ENCODE data around the gene TUBB2B. TPM values are rescaled to one million over a fixed set of nuclear protein-coding genes. Genes with fewer than 3 reads are reported as not detected.
A peak's percentile ranks its signal among the peaks of the same experiment; 100 is the strongest.

TUBB2B gene
- total RNA-seq, 1 experiment from 2014 or later: 49.5 TPM

- no peaks in the 10 kb centered on the region for H3K27me3 ChIP-seq (replicated peaks)
- DNase-seq (ENCODE audit: low read depth in 1 of 2, low spot score in 2 of 2): no peak
- H3K36me3 ChIP-seq: peaks cover 56% of the 10 kb centered on the region
- no peak overlapping the region for H3K4me3 ChIP-seq
- peaks cover 23% of the 10 kb centered on the region for H3K4me1 ChIP-seq (replicated peaks)
- H3K9me3 ChIP-seq (replicated peaks): no peaks in the 10 kb centered on the region
- H3K27ac ChIP-seq: no peak overlapping the region
These were observed 36.9 kb upstream of the TUBB2B start for GRCh38 chr6:3264356-3264755.

GRCh38 chr6:3263096-3263495, 35.6 kb upstream of the TUBB2B start:
- H3K36me3 ChIP-seq: peaks cover 51% of the 10 kb centered on the region
- no peak for DNase-seq (ENCODE audit: low read depth in 1 of 2, low spot score in 2 of 2)
- H3K4me1 ChIP-seq (replicated peaks): peaks cover 26% of the 10 kb centered on the region
- H3K9me3 ChIP-seq (replicated peaks): no peaks in the 10 kb centered on the region
- H3K27ac ChIP-seq: no peak overlapping the region
- no peak overlapping the region for H3K4me3 ChIP-seq
- H3K27me3 ChIP-seq (replicated peaks): no peaks in the 10 kb centered on the region

GRCh38 chr6:3261921-3262320, 34.5 kb upstream of the TUBB2B start:
- Histone ChIP-seq H3K27me3 (replicated peaks) (no peaks in the 10 kb centered on the region), H3K4me1 (replicated peaks) (peaks cover 26% of the 10 kb centered on the region), H3K4me3 (no peak overlapping the region), H3K9me3 (replicated peaks) (no peaks in the 10 kb centered on the region), H3K27ac (no peak overlapping the region), H3K36me3 (peaks cover 44% of the 10 kb centered on the region)
- DNase-seq (ENCODE audit: low read depth in 1 of 2, low spot score in 2 of 2): no peak

GRCh38 chr6:3261518-3261820, 34.0 kb upstream of the TUBB2B start:
- Histone ChIP-seq H3K27me3 (replicated peaks) (no peaks in the 10 kb centered on the region), H3K4me3 (no peak overlapping the region)

GRCh38 chr6:3260772-3261517, 33.5 kb upstream of the TUBB2B start:
- Histone ChIP-seq H3K4me3 (no peak overlapping the region), H3K36me3 (peaks cover 40% of the 10 kb centered on the region)
- no peak for DNase-seq (ENCODE audit: low read depth in 1 of 2, low spot score in 2 of 2)

More at GRCh38 chr6:3261518-3261820, 34.0 kb upstream of the TUBB2B start:
- H3K36me3 ChIP-seq: peaks cover 44% of the 10 kb centered on the region
- no peaks in the 10 kb centered on the region for H3K9me3 ChIP-seq (replicated peaks)
- no peak for DNase-seq (ENCODE audit: low read depth in 1 of 2, low spot score in 2 of 2)
- H3K27ac ChIP-seq: no peak overlapping the region
- H3K4me1 ChIP-seq (replicated peaks): peaks cover 26% of the 10 kb centered on the region

GRCh38 chr6:3260296-3260695, 32.8 kb upstream of the TUBB2B start:
- no peak overlapping the region for H3K27ac ChIP-seq
- DNase-seq (ENCODE audit: low read depth in 1 of 2, low spot score in 2 of 2): no peak
- H3K27me3 ChIP-seq (replicated peaks): no peaks in the 10 kb centered on the region
- no peak overlapping the region for H3K4me3 ChIP-seq
- no peaks in the 10 kb centered on the region for H3K9me3 ChIP-seq (replicated peaks)
- peaks cover 37% of the 10 kb centered on the region for H3K36me3 ChIP-seq
- peaks cover 26% of the 10 kb centered on the region for H3K4me1 ChIP-seq (replicated peaks)

More at GRCh38 chr6:3260772-3261517, 33.5 kb upstream of the TUBB2B start:
- Histone ChIP-seq H3K9me3 (replicated peaks) (no peaks in the 10 kb centered on the region), H3K4me1 (replicated peaks) (peaks cover 26% of the 10 kb centered on the region), H3K27me3 (replicated peaks) (no peaks in the 10 kb centered on the region), H3K27ac (no peak overlapping the region)

GRCh38 chr6:3259491-3259958, 32.1 kb upstream of the TUBB2B start:
- peak overlapping the region; percentile 81 for H3K4me3 ChIP-seq
- peaks cover 31% of the 10 kb centered on the region for H3K36me3 ChIP-seq
- H3K9me3 ChIP-seq (replicated peaks): no peaks in the 10 kb centered on the region
- H3K4me1 ChIP-seq (replicated peaks): peaks cover 26% of the 10 kb centered on the region
- no peak overlapping the region for H3K27ac ChIP-seq
- DNase-seq (ENCODE audit: low read depth in 1 of 2, low spot score in 2 of 2): peak in 1 of 2 experiments; percentile 57
- H3K27me3 ChIP-seq (replicated peaks): no peaks in the 10 kb centered on the region

GRCh38 chr6:3258720-3259490, 31.5 kb upstream of the TUBB2B start, which contains the start of gene PSMG4:
Gene PSMG4 (plus strand): TSS chr6:3258947. CDS start chr6:3259023, 76 bp downstream.
- Histone ChIP-seq H3K36me3 (peaks cover 25% of the 10 kb centered on the region), H3K27me3 (replicated peaks) (no peaks in the 10 kb centered on the region), H3K27ac (no peak within 1 kb of the TSS), H3K4me1 (replicated peaks) (peaks cover 26% of the 10 kb centered on the region), H3K4me3 (peak within 1 kb of the TSS; percentile 81), H3K9me3 (replicated peaks) (no peaks in the 10 kb centered on the region)
- peak; percentile 81 to 95 for DNase-seq (ENCODE audit: low read depth in 1 of 2, low spot score in 2 of 2)

GRCh38 chr6:3258201-3258600, 30.7 kb upstream of the TUBB2B start:
- H3K4me3 ChIP-seq: peak overlapping the region; percentile 81
- no peaks in the 10 kb centered on the region for H3K27me3 ChIP-seq (replicated peaks)
- no peak overlapping the region for H3K27ac ChIP-seq
- DNase-seq (ENCODE audit: low read depth in 1 of 2, low spot score in 2 of 2): no peak
- no peaks in the 10 kb centered on the region for H3K9me3 ChIP-seq (replicated peaks)
- H3K36me3 ChIP-seq: peaks cover 18% of the 10 kb centered on the region
- peaks cover 26% of the 10 kb centered on the region for H3K4me1 ChIP-seq (replicated peaks)

GRCh38 chr6:3253597-3253961, 26.1 kb upstream of the TUBB2B start:
- Histone ChIP-seq H3K9me3 (replicated peaks) (no peaks in the 10 kb centered on the region), H3K27me3 (replicated peaks) (no peaks in the 10 kb centered on the region), H3K36me3 (no peaks in the 10 kb centered on the region), H3K4me3 (no peak overlapping the region), H3K27ac (no peak overlapping the region), H3K4me1 (replicated peaks) (peaks cover 13% of the 10 kb centered on the region)
- DNase-seq (ENCODE audit: low read depth in 1 of 2, low spot score in 2 of 2): no peak

- no peaks in the 10 kb centered on the region for H3K9me3 ChIP-seq (replicated peaks)
- H3K36me3 ChIP-seq: no peaks in the 10 kb centered on the region
- no peak for DNase-seq (ENCODE audit: low read depth in 1 of 2, low spot score in 2 of 2)
- H3K4me1 ChIP-seq (replicated peaks): peaks cover 15% of the 10 kb centered on the region
- H3K4me3 ChIP-seq: no peak overlapping the region
- no peaks in the 10 kb centered on the region for H3K27me3 ChIP-seq (replicated peaks)
- H3K27ac ChIP-seq: no peak overlapping the region
These were observed 25.6 kb upstream of the TUBB2B start for GRCh38 chr6:3252861-3253596.

- Histone ChIP-seq H3K27ac (no peak overlapping the region), H3K4me1 (replicated peaks) (peaks cover 22% of the 10 kb centered on the region), H3K4me3 (no peak overlapping the region), H3K9me3 (replicated peaks) (no peaks in the 10 kb centered on the region), H3K36me3 (no peaks in the 10 kb centered on the region), H3K27me3 (replicated peaks) (no peaks in the 10 kb centered on the region)
- DNase-seq (ENCODE audit: low read depth in 1 of 2, low spot score in 2 of 2): no peak
These were observed 24.9 kb upstream of the TUBB2B start for GRCh38 chr6:3252369-3252768.

GRCh38 chr6:3251462-3252314, 24.2 kb upstream of the TUBB2B start:
- Histone ChIP-seq H3K27ac (no peak overlapping the region), H3K4me3 (no peak overlapping the region), H3K36me3 (no peaks in the 10 kb centered on the region), H3K9me3 (replicated peaks) (no peaks in the 10 kb centered on the region), H3K4me1 (replicated peaks) (peaks cover 29% of the 10 kb centered on the region), H3K27me3 (replicated peaks) (no peaks in the 10 kb centered on the region)
- peak; percentile 80 to 82 for DNase-seq (ENCODE audit: low read depth in 1 of 2, low spot score in 2 of 2)

Measured in SJSA1 (cell line).